Activated CD4-positive, alpha-beta memory T cell treated with anti-CD3 and anti-CD28 coated beads for 36 hours (primary cell): ENCODE measurements around the gene RPS2. TPM values are rescaled to one million over a fixed set of nuclear protein-coding genes. Genes with fewer than 3 reads are reported as not detected.
"Not testable (repeated sequence)": the region's sequence is repeated elsewhere in the genome, so short reads cannot be mapped to it uniquely, and the experiment has no call there.

Source experiments
- CTCF ChIA-PET: fragments of 350-600 bp; sonication (Branson Sonifier 250); formaldehyde crosslinking; loops from one replicate; lab custom pipeline; 2021; ENCODE audit warnings: antibody characterized with exemption, inconsistent platforms; lab: Charles Lee
- POLR2A ChIA-PET: fragments of 350-600 bp; sonication (Branson Sonifier 250); formaldehyde crosslinking; loops from one replicate; lab custom pipeline; 2021; ENCODE audit warnings: antibody characterized with exemption; lab: Charles Lee
- DNase-seq: peaks from one replicate; pipeline ENCODE4 v3.0.0-alpha.2; 2020
- H3K27ac Mint-ChIP-seq: one replicate; pipeline ENCODE4 v1.8.0; 2021; ENCODE audit warnings: mixed read lengths
- H3K27me3 Mint-ChIP-seq: one replicate; pipeline ENCODE4 v1.8.0; 2021; ENCODE audit warnings: mixed read lengths
- H3K36me3 Mint-ChIP-seq: one replicate; pipeline ENCODE4 v1.8.0; 2021; ENCODE audit warnings: mixed read lengths
- H3K4me1 Mint-ChIP-seq: one replicate; pipeline ENCODE4 v1.8.0; 2021; ENCODE audit warnings: low read depth, mixed read lengths
- H3K4me3 Mint-ChIP-seq: one replicate; pipeline ENCODE4 v1.8.0; 2021; ENCODE audit warnings: mild to moderate bottlenecking, mixed read lengths
- H3K9me3 Mint-ChIP-seq: one replicate; pipeline ENCODE4 v1.8.0; 2021; ENCODE audit warnings: mixed read lengths
- intact Hi-C: fragments of 100-400 bp; cut with micrococcal nuclease; formaldehyde crosslinking; loops from one replicate; pipeline ENCODE4 v1.15.1; 2023
- total RNA-seq, 2 experiments: library from RNA; stranded (reverse); gene quantifications; one replicate each; pipeline ENCODE4 v1.2.3, GENCODE V29; 2021

RPS2 gene
- total RNA-seq, 2 experiments from 2014 or later, result 5,123 to 5,136 TPM

DNA sequence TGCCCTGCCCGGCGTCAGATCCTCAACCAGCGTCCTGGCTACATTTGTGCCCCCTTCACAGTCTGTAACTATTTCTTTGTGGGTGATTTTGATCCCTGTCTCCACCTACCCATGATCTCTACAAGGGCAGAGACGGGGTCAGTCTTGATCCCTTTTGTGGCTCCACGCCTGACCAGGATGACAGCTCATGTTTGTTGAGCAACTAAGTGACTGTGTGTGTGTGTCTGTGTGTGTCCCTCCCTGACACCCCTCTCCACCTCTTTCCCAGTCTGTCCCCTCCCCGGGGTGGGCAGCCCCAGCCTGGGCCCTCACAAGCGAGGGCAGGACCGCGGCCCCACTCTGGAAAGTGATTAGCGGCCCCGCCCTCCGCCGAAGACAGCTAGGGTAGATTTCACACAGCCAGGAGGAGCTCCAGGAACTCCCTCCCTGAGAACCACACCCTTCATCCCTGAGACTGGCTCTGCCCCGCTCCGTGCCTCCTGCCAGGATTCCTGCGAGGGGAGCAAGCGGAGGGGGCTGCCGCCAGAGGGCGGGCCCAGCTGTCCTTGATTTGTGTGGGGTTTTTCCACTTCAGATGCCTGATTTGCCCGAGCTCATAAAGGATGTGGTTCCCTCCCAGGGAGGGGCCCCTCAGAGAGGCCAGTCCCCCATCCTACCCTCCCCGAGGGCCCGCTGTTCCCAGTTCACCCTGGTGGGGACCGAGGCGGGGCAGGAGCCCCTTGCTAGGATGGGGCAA is 41.2 kb downstream of the RPS2 start:
- H3K9me3 Mint-ChIP-seq, result no peaks in the 10 kb centered on the region
- H3K4me1 Mint-ChIP-seq, result no peaks in the 10 kb centered on the region
- peaks cover 35% of the 10 kb centered on the region for H3K27me3 Mint-ChIP-seq
- no peak overlapping the region for H3K4me3 Mint-ChIP-seq
- intact Hi-C loops, result no loop called here
- H3K27ac Mint-ChIP-seq, result no peak overlapping the region
- ChIA-PET CTCF (interaction anchor here (1.0 to 1.2 kb wide), 2 partner anchors 18 to 20 kb away, joined by 3 read pairs; partner anchors contain the start of gene MSRB1), POLR2A (interaction anchor here (1.2 kb wide), 1 partner anchor 37 kb away, joined by 4 read pairs; no protein-coding TSS in a partner anchor)
- peak; percentile 30 for DNase-seq
- no peaks in the 10 kb centered on the region for H3K36me3 Mint-ChIP-seq

DNA sequence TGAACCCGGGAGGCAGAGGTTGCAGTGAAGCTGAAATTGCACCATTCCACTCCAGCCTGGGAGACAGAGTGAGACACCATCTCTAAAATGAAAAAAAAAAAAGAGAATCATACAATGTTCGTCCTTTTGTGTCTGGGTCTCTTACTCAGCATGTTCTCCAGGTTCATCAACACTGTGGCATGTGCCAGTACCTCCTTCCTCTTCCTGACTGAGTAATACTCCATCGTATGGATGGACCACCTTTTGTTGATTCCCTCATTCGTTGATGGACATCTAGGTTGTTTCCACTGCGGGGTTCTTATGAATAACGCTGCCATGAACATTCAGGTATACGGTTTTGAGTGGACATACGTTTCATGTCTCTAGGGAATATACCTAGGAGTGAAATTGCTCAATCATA is 42.3 kb downstream of the RPS2 start:
- peaks cover 35% of the 10 kb centered on the region for H3K27me3 Mint-ChIP-seq
- CTCF ChIA-PET, result no interaction called here
- no peaks in the 10 kb centered on the region for H3K9me3 Mint-ChIP-seq
- intact Hi-C loops, result no loop called here
- no peak for DNase-seq
- H3K27ac Mint-ChIP-seq, result no peak overlapping the region
- POLR2A ChIA-PET, result no interaction called here
- no peaks in the 10 kb centered on the region for H3K36me3 Mint-ChIP-seq
- H3K4me1 Mint-ChIP-seq, result no peaks in the 10 kb centered on the region
- no peak overlapping the region for H3K4me3 Mint-ChIP-seq

DNA sequence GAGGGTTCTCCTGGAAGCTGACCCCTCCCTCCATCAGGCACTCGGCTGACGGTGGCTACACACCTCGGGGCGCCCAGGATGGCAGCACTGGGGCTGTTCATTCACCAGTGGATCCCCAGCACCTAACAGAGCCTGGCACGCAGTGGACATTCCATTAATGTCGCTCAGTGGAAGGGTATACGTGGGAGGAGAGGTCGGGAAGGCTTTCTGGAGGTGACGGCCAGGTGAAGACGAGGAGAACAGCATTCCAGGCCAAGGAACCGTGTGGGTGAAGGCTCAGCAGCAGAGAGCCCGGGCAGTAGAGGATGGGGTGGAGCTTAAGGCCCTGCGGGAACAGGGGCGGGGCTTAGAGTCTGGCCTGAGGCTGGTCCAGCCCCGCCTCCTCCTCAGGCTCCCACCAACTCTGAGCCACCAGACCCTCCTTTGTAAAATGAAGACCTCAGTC is 43.9 kb downstream of the RPS2 start:
- peaks cover 46% of the 10 kb centered on the region for H3K27me3 Mint-ChIP-seq
- intact Hi-C loops, result no loop called here
- no peak overlapping the region for H3K4me3 Mint-ChIP-seq
- H3K4me1 Mint-ChIP-seq, result no peaks in the 10 kb centered on the region
- no peaks in the 10 kb centered on the region for H3K9me3 Mint-ChIP-seq
- ChIA-PET CTCF (no interaction called here), POLR2A (no interaction called here)
- H3K36me3 Mint-ChIP-seq, result no peaks in the 10 kb centered on the region
- no peak overlapping the region for H3K27ac Mint-ChIP-seq
- DNase-seq, result peak; percentile 22

DNA sequence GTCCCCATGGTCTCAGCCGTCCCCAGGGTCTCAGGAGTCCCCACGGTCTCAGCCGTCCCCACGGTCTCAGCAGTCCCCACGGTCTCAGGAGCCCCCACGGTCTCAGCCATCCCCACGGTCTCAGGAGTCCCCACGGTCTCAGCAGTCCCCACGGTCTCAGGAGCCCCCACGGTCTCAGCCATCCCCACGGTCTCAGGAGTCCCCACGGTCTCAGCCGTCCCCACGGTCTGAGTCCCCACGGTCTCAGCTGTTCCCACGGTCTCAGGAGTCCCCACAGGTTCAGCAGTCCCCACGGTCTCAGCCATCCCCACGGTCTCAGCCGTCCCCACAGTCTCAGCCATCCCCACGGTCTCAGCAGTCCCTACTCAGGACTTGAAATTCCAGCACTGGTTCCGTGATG is 44.5 kb downstream of the RPS2 start:
- H3K27ac Mint-ChIP-seq, H3K36me3 Mint-ChIP-seq, DNase-seq, H3K9me3 Mint-ChIP-seq, intact Hi-C loops, H3K4me1 Mint-ChIP-seq, CTCF ChIA-PET, POLR2A ChIA-PET, H3K4me3 Mint-ChIP-seq: not testable (repeated sequence)
- peaks cover 51% of the 10 kb centered on the region for H3K27me3 Mint-ChIP-seq

DNA sequence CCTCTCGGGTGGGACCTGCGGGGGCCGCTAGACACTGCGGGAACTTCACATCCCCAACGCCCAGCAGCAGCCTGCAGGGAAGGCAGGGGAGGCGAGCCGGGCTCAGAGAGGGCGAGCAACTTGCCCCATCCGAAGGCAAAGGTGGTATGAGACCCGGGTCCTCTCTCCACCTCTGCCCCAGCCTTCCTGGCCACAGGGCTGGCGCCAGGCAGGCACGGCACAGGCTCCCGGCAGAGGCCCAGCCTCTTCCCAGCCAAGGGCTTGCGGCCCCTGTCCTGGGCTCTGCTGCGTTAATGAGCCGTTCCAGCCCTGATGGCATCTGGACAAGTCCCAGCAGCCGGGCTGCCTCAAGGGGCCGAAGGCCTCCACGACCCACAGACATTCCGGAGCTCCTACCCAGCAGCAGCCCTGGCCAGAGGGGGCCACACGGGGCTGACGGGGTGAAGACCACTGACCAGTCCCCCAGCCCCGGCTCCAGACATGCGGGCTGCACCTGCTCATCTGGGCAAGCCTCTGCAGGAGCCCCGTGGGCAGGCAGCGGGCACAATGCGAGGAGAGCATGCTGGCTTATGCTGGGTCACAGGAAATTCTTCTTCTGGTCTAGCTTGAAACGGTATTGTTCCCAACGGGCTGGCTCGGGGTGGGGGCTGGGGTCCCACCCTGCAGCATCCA is 45.2 kb downstream of the RPS2 start:
- POLR2A ChIA-PET, result no interaction called here
- Mint-ChIP-seq H3K9me3 (no peaks in the 10 kb centered on the region), H3K4me1 (no peaks in the 10 kb centered on the region), H3K36me3 (no peaks in the 10 kb centered on the region), H3K27ac (no peak overlapping the region), H3K27me3 (peaks cover 54% of the 10 kb centered on the region), H3K4me3 (no peak overlapping the region)
- CTCF ChIA-PET, result no interaction called here
- intact Hi-C loops, result no loop called here
- DNase-seq, result no peak

DNA sequence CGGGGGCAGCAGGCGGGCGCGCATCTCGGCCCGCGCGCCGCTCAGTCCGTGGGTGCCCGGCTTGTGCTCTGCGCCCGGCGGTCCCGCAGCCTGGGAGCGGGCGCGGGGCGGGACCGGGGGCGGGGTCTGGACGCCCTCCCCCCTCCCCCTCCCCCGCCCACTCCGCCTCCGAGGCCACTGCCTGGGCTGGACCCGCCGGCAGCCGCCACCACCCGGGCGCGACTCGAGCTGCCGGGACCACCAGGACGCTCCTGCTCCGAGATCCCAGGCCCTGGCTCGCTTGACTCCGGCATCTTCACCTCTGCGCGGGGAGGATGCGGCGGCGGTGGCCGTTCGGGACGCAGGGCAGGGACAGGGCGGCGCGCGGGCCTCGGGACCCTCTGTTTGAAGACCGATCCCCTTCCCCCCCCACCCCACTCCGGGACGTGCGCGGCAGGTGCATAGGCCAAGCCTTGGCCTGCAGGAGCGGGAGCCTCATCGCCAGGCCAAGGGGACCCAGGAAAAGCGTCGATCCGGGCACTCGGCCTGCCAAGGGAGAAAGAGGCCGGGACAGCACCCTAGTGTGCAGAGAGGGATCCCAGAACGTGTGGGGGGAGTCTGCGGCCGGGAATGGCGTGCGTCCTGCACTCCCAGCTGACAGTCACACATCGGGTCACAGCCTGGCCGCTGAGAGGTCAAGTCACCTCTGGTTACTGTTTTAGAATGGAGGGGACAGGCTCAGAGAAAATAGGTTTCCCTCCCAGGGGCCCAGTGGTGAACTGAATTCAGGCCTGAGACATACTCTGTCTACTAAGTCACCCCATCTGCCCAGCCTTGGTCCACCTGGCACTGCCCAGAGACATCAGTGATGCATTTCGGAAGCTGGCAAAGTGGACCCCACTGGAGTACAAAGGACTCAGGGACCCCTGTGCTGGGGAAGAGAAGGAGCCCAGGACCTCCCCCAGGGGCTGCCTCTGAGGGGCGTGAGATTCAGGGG is 46.0 kb downstream of the RPS2 start, which contains the start of gene HS3ST6:
HS3ST6 (minus strand) TSS at position 65 of the 976 bp plus-strand sequence. CDS start 92 bp downstream, outside the sequence.
- DNase-seq, result no peak
- Mint-ChIP-seq H3K27ac (no peak within 1 kb of the TSS), H3K27me3 (peaks cover 55% of the 10 kb centered on the region), H3K9me3 (no peaks in the 10 kb centered on the region), H3K4me3 (no peak within 1 kb of the TSS), H3K36me3 (no peaks in the 10 kb centered on the region), H3K4me1 (no peaks in the 10 kb centered on the region)
- ChIA-PET CTCF (no interaction called here), POLR2A (no interaction called here)
- intact Hi-C loops, result no loop called here

DNA sequence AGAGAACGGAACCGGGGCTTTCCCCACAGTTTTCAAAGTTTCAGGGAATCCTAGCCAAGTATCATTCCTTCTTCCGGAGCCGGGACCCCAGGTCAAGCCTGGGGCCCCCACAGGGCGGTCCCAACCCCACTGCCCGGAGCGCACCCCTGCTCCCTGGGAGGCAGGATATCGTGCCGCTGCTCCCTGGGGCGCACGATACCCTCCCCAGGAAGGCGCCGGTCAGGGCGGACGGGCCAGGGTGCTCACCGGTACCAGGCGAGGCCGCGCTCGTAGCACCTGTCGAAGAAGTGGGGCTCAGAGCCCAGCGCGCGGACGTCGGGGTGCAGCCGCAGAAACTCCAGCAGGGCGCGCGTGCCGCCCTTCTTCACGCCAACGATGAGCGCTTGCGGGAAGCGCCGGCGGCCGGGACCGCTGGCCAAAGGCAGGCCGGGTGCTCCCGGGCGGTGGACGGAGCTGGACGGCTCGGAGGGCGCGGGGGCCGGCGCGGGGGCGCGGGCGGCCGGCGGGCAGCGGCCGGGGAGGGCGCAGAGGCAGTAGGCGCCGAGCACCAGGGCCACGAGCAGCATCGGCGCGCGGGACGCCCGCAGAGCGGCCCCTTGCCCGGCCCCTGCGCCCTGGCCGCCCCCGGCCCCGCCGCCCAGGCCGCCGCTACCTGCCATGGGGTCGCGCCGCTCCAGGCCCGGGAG is 46.8 kb downstream of the RPS2 start:
- CTCF ChIA-PET, result no interaction called here

DNA sequence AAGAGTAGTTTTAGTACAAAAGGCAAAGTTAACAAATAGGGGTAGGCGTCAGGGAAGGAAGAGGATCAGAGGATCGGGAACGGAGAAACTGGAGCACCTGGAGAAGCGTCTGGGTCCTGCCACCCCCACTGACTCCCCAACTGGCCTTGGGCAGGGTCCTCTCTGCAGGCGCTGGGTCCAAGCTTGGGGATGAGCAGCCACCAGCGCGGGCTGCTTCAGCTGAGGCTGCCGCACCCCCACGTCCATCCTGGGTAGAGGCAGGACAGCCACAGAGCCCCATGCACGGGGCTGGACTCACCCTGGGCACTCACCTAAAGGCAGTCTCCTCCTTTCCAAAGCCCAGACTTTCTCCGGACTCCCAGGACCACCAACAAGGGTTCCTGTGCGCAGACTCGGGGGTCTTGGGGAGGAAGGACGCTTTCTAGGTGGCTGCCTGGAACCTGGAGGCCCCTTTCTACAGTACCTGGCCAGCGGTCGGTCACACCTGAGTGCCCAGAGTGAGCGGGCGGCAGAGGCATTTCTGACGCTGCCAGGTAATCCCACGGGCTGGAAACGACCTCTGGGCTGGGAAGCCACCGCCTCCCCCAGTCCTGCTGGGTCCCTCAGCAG is 47.5 kb downstream of the RPS2 start:
- POLR2A ChIA-PET, result no interaction called here
- Mint-ChIP-seq H3K4me3 (no peak overlapping the region), H3K36me3 (no peaks in the 10 kb centered on the region), H3K27ac (no peak overlapping the region), H3K27me3 (peaks cover 45% of the 10 kb centered on the region), H3K9me3 (no peaks in the 10 kb centered on the region), H3K4me1 (no peaks in the 10 kb centered on the region)
- intact Hi-C loops, result no loop called here
- CTCF ChIA-PET, result interaction anchor here (0.9 kb wide), 1 partner anchor 135 kb away, joined by 3 read pairs; the partner anchor contains the start of genes NUBP2 and SPSB3
- no peak for DNase-seq

More for the DNA sequence above, 46.8 kb downstream of the RPS2 start:
- Mint-ChIP-seq H3K9me3 (no peaks in the 10 kb centered on the region), H3K4me1 (no peaks in the 10 kb centered on the region), H3K27me3 (peaks cover 50% of the 10 kb centered on the region), H3K4me3 (no peak overlapping the region), H3K27ac (no peak overlapping the region), H3K36me3 (no peaks in the 10 kb centered on the region)
- POLR2A ChIA-PET, result no interaction called here
- intact Hi-C loops, result no loop called here
- no peak for DNase-seq

DNA sequence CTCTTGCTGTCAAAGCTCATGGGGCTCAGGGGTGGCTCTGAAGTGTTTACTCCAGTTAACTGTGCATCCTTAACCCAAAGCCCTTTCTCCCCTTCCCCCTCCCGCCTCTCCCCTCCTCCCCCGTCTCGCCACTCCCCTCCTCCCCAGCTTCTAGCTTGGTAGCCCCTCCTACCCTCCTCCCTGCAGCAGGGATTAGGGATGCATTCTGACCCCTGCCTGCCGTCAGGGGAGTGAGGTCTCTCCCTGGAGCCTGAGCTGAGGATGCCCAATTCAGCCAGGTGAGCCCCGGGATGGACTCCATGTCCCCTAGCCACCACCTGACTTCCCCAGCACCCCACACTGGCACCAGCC is 48.0 kb downstream of the RPS2 start:
- intact Hi-C loops, result no loop called here
- no peaks in the 10 kb centered on the region for H3K36me3 Mint-ChIP-seq
- H3K27ac Mint-ChIP-seq, result no peak overlapping the region
- H3K4me3 Mint-ChIP-seq, result no peak overlapping the region
- no peak for DNase-seq
- H3K27me3 Mint-ChIP-seq, result peaks cover 42% of the 10 kb centered on the region
- no peaks in the 10 kb centered on the region for H3K4me1 Mint-ChIP-seq
- ChIA-PET POLR2A (no interaction called here), CTCF (interaction anchor here (0.9 to 1.1 kb wide), 2 partner anchors 93 to 134 kb away, joined by 3 read pairs; partner anchors contain the start of genes NUBP2 and SPSB3)
- no peaks in the 10 kb centered on the region for H3K9me3 Mint-ChIP-seq

DNA sequence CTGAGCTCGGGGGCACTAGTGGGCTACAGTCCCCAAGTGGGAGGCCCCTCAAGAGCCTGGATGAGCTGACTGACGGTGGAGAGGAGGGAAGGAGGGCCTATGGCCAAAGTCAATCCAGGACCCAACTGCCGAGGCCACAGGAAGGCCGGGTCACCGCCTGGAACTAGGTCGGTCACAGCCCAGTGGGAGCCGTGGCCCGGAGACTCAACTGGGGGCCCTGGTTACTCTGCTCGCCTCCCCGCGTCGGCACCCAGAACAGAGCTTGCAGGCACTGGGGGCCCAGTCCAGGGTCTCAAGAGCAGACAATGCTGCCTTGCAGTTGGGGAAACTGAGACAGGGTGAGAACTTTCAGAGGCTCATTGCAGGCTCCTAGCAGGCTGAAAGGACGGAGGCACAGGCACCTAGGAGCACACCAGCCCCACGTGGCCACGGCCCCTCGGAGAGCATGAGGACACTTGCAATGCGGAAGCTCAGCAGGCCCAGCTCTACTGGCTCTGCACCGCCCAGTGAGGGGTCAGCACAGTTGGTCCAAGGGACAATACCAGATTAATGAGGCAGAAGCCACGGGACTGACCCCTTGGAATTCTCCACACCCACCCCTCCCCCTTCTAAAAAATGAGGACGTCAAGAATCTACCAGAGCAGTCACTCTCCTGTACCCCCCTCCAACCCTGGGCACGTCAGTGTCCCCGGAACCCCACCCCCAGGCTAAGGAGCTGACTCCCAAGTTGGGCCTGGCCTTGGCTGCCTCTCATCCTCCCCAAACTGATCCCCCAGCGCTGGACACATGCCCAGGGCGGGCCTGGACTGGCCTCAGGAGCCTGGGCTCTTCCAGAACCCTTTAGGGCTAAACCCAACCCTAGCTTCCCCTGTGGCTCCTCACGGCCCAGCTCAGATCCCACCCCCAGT is 48.6 kb downstream of the RPS2 start:
- intact Hi-C loops, result no loop called here
- H3K4me3 Mint-ChIP-seq, result no peak overlapping the region

More for the DNA sequence above, 48.6 kb downstream of the RPS2 start:
- no peaks in the 10 kb centered on the region for H3K9me3 Mint-ChIP-seq
- POLR2A ChIA-PET, result no interaction called here
- no peaks in the 10 kb centered on the region for H3K36me3 Mint-ChIP-seq
- no peak for DNase-seq
- H3K4me1 Mint-ChIP-seq, result no peaks in the 10 kb centered on the region
- CTCF ChIA-PET, result interaction anchor here (0.9 to 1.1 kb wide), 2 partner anchors 92 to 133 kb away, joined by 3 read pairs; partner anchors contain the start of genes NUBP2 and SPSB3
- no peak overlapping the region for H3K27ac Mint-ChIP-seq
- H3K27me3 Mint-ChIP-seq, result peaks cover 36% of the 10 kb centered on the region
